HepG2 (cell line): ENCODE data around the gene CKAP2. TPM values are rescaled to one million over a fixed set of nuclear protein-coding genes. Genes with fewer than 3 reads are reported as not detected.

ENCODE experiments used
- ATF1 ChIP-seq: IDR thresholded peaks from 2 replicates; pipeline ENCODE4 v1.6.1; 2016; ENCODE audit warnings: mild to moderate bottlenecking, control low read depth
- CREB1 ChIP-seq, 2 experiments: fragments of 450-650 bp in 1 of 2; IDR thresholded peaks; 2 replicates each; pipeline ENCODE4 v1.6.1; 2016 to 2017; ENCODE audit warnings: control low read depth in 1 of 2, mild to moderate bottlenecking in 1 of 2, missing compliant biosample characterization in 1 of 2, missing genetic modification characterization in 1 of 2
- HCFC1 ChIP-seq: fragments of 150-350 bp; IDR thresholded peaks from 2 replicates; pipeline ENCODE4 v1.6.1; 2014; ENCODE audit warnings: low read depth, low read length
- NCOA2 ChIP-seq: sonication (generic); formaldehyde crosslinking; IDR thresholded peaks from 2 replicates; pipeline ENCODE4 v1.8.0; 2022; ENCODE audit warnings: inconsistent platforms
- NFATC3 ChIP-seq: sonication (generic); formaldehyde crosslinking; IDR thresholded peaks from 2 replicates; pipeline ENCODE4 v1.5.1; 2020; ENCODE audit warnings: mild to moderate bottlenecking, missing genetic modification reagents
- NFIB ChIP-seq: sonication (generic); formaldehyde crosslinking; IDR thresholded peaks from 2 replicates; pipeline ENCODE4 v1.9.0; 2021; ENCODE audit warnings: missing genetic modification reagents, mild to moderate bottlenecking, borderline replicate concordance
- PRDM4 ChIP-seq: sonication (generic); formaldehyde crosslinking; IDR thresholded peaks from 2 replicates; pipeline ENCODE4 v1.9.0; 2021; ENCODE audit warnings: missing genetic modification reagents, borderline replicate concordance
- SOX6 ChIP-seq, 2 experiments: fragments of 450-650 bp in 1 of 2; sonication (generic) in 1 of 2; formaldehyde crosslinking in 1 of 2; IDR thresholded peaks; 2 replicates each; pipeline versions ENCODE4 v1.4.0 to v1.6.1; 2017 to 2020; ENCODE audit warnings: antibody characterized with exemption in 1 of 2, mild to moderate bottlenecking in 1 of 2, missing genetic modification reagents in 1 of 2
- STAG1 ChIP-seq: sonication (generic); formaldehyde crosslinking; IDR thresholded peaks from 2 replicates; pipeline ENCODE4 v1.4.0; 2020; ENCODE audit warnings: missing genetic modification reagents
- TRIM22 ChIP-seq: fragments of 450-650 bp; IDR thresholded peaks from 2 replicates; pipeline ENCODE4 v1.6.1; 2017
- UBTF ChIP-seq: sonication (generic); formaldehyde crosslinking; IDR thresholded peaks from 2 replicates; pipeline ENCODE4 v1.4.0; 2020; ENCODE audit warnings: mild to moderate bottlenecking, missing genetic modification reagents
- ZBTB39 ChIP-seq: sonication (generic); formaldehyde crosslinking; IDR thresholded peaks from 2 replicates; pipeline ENCODE4 v1.5.0; 2020; ENCODE audit warnings: missing genetic modification reagents
- ZBTB7A ChIP-seq: sonication (generic); formaldehyde crosslinking; IDR thresholded peaks from 2 replicates; pipeline ENCODE4 v1.8.0; 2022; ENCODE audit warnings: mild to moderate bottlenecking, missing genetic modification reagents
- ZNF543 ChIP-seq: sonication (generic); formaldehyde crosslinking; IDR thresholded peaks from 2 replicates; pipeline ENCODE4 v1.4.0; 2020; ENCODE audit warnings: mild to moderate bottlenecking, missing genetic modification reagents
- ZNF569 ChIP-seq: sonication (generic); formaldehyde crosslinking; IDR thresholded peaks from 2 replicates; pipeline ENCODE4 v1.5.0; 2020; ENCODE audit warnings: mild to moderate bottlenecking, missing genetic modification reagents, moderate library complexity, borderline replicate concordance
- ZNF619 ChIP-seq: sonication (generic); formaldehyde crosslinking; IDR thresholded peaks from 2 replicates; pipeline ENCODE4 v1.4.0; 2020; ENCODE audit warnings: mild to moderate bottlenecking, missing genetic modification reagents
- ZNF770 ChIP-seq: sonication (generic); formaldehyde crosslinking; IDR thresholded peaks from 2 replicates; pipeline ENCODE4 v1.5.0; 2020; ENCODE audit warnings: mild to moderate bottlenecking, missing genetic modification reagents
- ZSCAN30 ChIP-seq: sonication (generic); formaldehyde crosslinking; IDR thresholded peaks from 2 replicates; pipeline ENCODE4 v1.5.0; 2020; ENCODE audit warnings: mild to moderate bottlenecking, missing genetic modification reagents
- polyA plus RNA-seq, 8 experiments: library from polyadenylated mRNA; depleted of rRNA in 3 of 8; stranded (reverse) in 7 of 8; unstranded in 1 of 8; fragments of >200 nt; fragmentation: Illumina TruSeq in 4 of 8; extraction: Trizol in 4 of 8; gene quantifications; 2 replicates each; pipeline versions ENCODE4 v1.2.1 to v1.2.3, GENCODE V29; 2011 to 2016; ENCODE audit warnings: low read depth in 4 of 8, missing spikeins in 1 of 8, mixed read lengths in 1 of 8; ENCODE audit not compliant: insufficient read depth in 1 of 8
- total RNA-seq, 5 experiments: library from RNA; depleted of rRNA; stranded (reverse); fragments of >200 nt; fragmentation: Illumina TruSeq; extraction: Trizol; gene quantifications; 2 replicates each; pipeline ENCODE4 v1.2.3, GENCODE V29; 2016; ENCODE audit warnings: low read depth in 1 of 5

The CKAP2 gene
- total and polyA plus RNA-seq, 2 of the 13 experiments (the other 11 are each of a cell fraction or from before 2014, with no cell fraction given), result 6.7 to 40.3 TPM

- no peak for TF ChIP-seq ZBTB39
- no peak for TF ChIP-seq ZSCAN30
- TF ChIP-seq ZBTB7A, result peak; percentile 71
- TF ChIP-seq ZNF619 (CRISPR knock-in tag), result no peak
- TF ChIP-seq ZNF569 (CRISPR knock-in tag), result no peak
- peak; percentile 91 for TF ChIP-seq STAG1 (CRISPR knock-in tag)
- no peak for TF ChIP-seq TRIM22
- TF ChIP-seq ATF1 (CRISPR knock-in tag), result no peak
- no peak for TF ChIP-seq NFIB (CRISPR knock-in tag)
- TF ChIP-seq UBTF, result peak; percentile 97
- no peak for TF ChIP-seq HCFC1
- 0 out of 2 replicates have a peak, but pooled peaks have one; percentile 23 for TF ChIP-seq NFATC3 (CRISPR knock-in tag)
- peak; percentile 55; the same call in 1 of the 2 replicates for TF ChIP-seq ZNF543 (CRISPR knock-in tag)
- peak; percentile 72 for TF ChIP-seq ZNF770 (CRISPR knock-in tag)
- TF ChIP-seq NCOA2, result no peak
- TF ChIP-seq CREB1 (IDR thresholded peaks at IDR 0.05), result peak; percentile 21; the same call in 1 of the 2 replicates
- no peak for TF ChIP-seq CREB1 (CRISPR knock-in tag; IDR thresholded peaks at IDR 0.05)
- no peak for TF ChIP-seq PRDM4
- no peak for TF ChIP-seq SOX6 (IDR thresholded peaks at IDR 0.05)
- peak; percentile 27; the same call in 1 of the 2 replicates for TF ChIP-seq SOX6 (CRISPR knock-in tag; IDR thresholded peaks at IDR 0.05)
Measured at GRCh38 chr13:52450012-52450792, 5.1 kb upstream of the CKAP2 start, which contains the start of gene VPS36 (continued).
